CD8-positive, alpha-beta memory T cell (primary cell): ENCODE measurements around the gene NHLRC1. TPM values are rescaled to one million over a fixed set of nuclear protein-coding genes. Genes with fewer than 3 reads are reported as not detected.
A peak's percentile ranks its signal among the peaks of the same experiment; 100 is the strongest.

Experiments
- CTCF ChIA-PET: fragments of 350-600 bp; sonication (Branson Sonifier 250); formaldehyde crosslinking; loops from one replicate; lab custom pipeline; 2021; ENCODE audit warnings: antibody characterized with exemption; lab: Charles Lee
- POLR2A ChIA-PET: fragments of 350-600 bp; sonication (Branson Sonifier 250); formaldehyde crosslinking; loops from one replicate; lab custom pipeline; 2021; ENCODE audit warnings: antibody characterized with exemption; lab: Charles Lee
- DNase-seq, 5 donors: peaks; one replicate each; pipeline versions ENCODE4 v3.0.0 to v3.0.0-alpha.2; 2020 to 2022; ENCODE audit warnings: mixed read lengths in 1 of 5
- H3K27ac ChIP-seq: one replicate; pipeline ENCODE4 v1.7.0; 2013; ENCODE audit warnings: low read depth, mild to moderate bottlenecking, low read length, moderate library complexity
- H3K27me3 ChIP-seq: 2 replicates; pipeline ENCODE4 v1.7.0; 2013; ENCODE audit warnings: low read length, mild to moderate bottlenecking; ENCODE audit not compliant: insufficient read depth, poor library complexity, severe bottlenecking
- H3K36me3 ChIP-seq: 2 replicates; pipeline ENCODE4 v1.7.0; 2013; ENCODE audit warnings: mild to moderate bottlenecking, low read length, moderate library complexity; ENCODE audit not compliant: insufficient read depth
- H3K4me1 ChIP-seq: 2 replicates; pipeline ENCODE4 v1.7.0; 2013; ENCODE audit warnings: mild to moderate bottlenecking, low read length, moderate library complexity; ENCODE audit not compliant: insufficient read depth
- H3K4me3 ChIP-seq: 2 replicates; pipeline ENCODE4 v1.7.0; 2013; ENCODE audit warnings: mild to moderate bottlenecking, low read length
- H3K9me3 ChIP-seq: 2 replicates; pipeline ENCODE4 v1.7.0; 2013; ENCODE audit warnings: mild to moderate bottlenecking, low read length
- H3K27ac Mint-ChIP-seq, 8 donors: one replicate each; pipeline ENCODE4 v1.8.0; 2020 to 2021; ENCODE audit warnings: mixed read lengths in 8 of 8, mild to moderate bottlenecking in 6 of 8, inconsistent platforms in 3 of 8, moderate library complexity in 3 of 8
- H3K27me3 Mint-ChIP-seq, 2 donors: one replicate each; pipeline ENCODE4 v1.8.0; 2020 to 2021; ENCODE audit warnings: mixed read lengths in 2 of 2, mild to moderate bottlenecking in 1 of 2, moderate library complexity in 1 of 2
- H3K36me3 Mint-ChIP-seq, 3 donors: one replicate each; pipeline ENCODE4 v1.8.0; 2020 to 2021; ENCODE audit warnings: mixed read lengths in 3 of 3, inconsistent platforms in 1 of 3, mild to moderate bottlenecking in 1 of 3
- H3K4me1 Mint-ChIP-seq, 3 donors: one replicate each; pipeline ENCODE4 v1.8.0; 2020 to 2021; ENCODE audit warnings: mixed read lengths in 3 of 3, inconsistent platforms in 1 of 3, mild to moderate bottlenecking in 1 of 3
- H3K4me3 Mint-ChIP-seq, 7 donors: one replicate each; pipeline ENCODE4 v1.8.0; 2020 to 2021; ENCODE audit warnings: mixed read lengths in 7 of 7, mild to moderate bottlenecking in 6 of 7, moderate library complexity in 4 of 7, inconsistent platforms in 2 of 7
- H3K9me3 Mint-ChIP-seq, 5 donors: one replicate each; pipeline ENCODE4 v1.8.0; 2020 to 2022; ENCODE audit warnings: mixed read lengths in 5 of 5, mild to moderate bottlenecking in 3 of 5, moderate library complexity in 2 of 5, inconsistent platforms in 1 of 5
- polyA plus RNA-seq: library from polyadenylated mRNA; unstranded; fragments of 300-500 nt; fragmentation: Illumina TruSeq; gene quantifications from one replicate; pipeline ENCODE4 v1.2.3, GENCODE V29; 2021
- total RNA-seq, 2 experiments: library from RNA; stranded (reverse); gene quantifications; one replicate each; pipeline ENCODE4 v1.2.3, GENCODE V29; 2021

NHLRC1 gene
- total RNA-seq: under 1 TPM; 0.24 to 0.29 TPM
- 0.81 TPM for polyA plus RNA-seq

DNA sequence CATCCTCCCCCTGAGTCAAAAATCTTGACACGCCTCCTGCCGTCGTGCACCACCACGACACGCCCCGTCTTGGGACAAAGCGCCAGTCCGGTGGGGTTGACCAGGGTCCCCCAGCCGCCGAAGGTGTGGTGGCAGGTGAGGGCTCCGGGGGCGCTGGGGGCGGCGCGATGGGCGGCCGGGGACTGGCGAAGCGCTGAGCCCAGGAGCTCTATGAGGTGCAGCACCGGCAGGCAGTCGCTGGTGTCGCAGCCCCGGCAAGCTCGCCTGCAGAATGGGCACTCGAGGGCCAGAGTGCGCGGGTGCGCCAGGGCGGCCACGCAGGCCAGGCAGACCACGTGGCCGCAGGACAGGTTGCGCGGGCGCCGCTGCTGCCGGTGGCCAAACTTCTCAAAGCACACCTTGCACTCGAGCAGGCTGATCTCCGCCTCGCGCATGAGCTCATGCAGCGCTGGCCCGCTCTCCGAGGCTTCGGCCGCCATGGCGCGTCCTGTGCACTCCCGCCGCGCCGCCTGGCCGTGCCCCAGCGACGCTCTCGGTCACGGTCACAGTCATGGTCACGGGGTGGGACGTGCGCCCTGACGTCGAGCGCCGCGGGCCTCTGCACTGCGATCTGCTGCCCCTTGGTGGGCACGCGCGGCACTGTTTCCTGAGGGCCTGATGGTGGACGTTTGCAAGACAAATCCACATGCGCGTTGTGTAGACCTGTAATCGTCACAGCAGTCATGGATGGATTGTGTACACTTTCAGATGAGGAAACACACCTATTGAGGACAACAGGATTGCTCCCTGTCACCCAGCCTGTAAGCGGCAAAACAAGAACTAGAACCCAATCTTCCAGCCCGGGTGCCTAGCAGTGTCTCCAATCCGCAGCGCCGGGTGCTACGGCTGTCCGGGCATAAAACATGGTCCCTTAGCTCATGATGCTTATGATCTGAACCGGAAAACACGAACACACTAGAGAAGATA lies at the start of gene NHLRC1:
TSS of gene NHLRC1 (minus strand) at position 550 of the 966 bp plus-strand sequence. CDS start at position 479, 71 bp downstream.
- H3K36me3 Mint-ChIP-seq: peaks cover 1 to 14% (median 1%) of the 10 kb centered on the region in 3 donors
- H3K27ac ChIP-seq: no peak within 1 kb of the TSS
- no peaks in the 10 kb centered on the region for H3K4me1 ChIP-seq
- peak; percentile 42 to 79 (median 59) for DNase-seq
- peaks cover 0 to 3% (median 0%) of the 10 kb centered on the region in 5 donors for H3K9me3 Mint-ChIP-seq
- H3K4me3 ChIP-seq: peak within 1 kb of the TSS; percentile 43
- POLR2A ChIA-PET: interaction anchor here (1.0 kb wide), 1 partner anchor 416 kb away, joined by 3 read pairs; the partner anchor contains the start of gene NUP153
- peak within 1 kb of the TSS in 6 of 8 donors; percentile 15 to 87 (median 44) for H3K27ac Mint-ChIP-seq
- no peaks in the 10 kb centered on the region for H3K36me3 ChIP-seq
- peak within 1 kb of the TSS; percentile 30 to 92 (median 86) for H3K4me3 Mint-ChIP-seq
- CTCF ChIA-PET: interaction anchor here (0.7 to 1.3 kb wide), 2 partner anchors 11 to 29 kb away, joined by 3 to 8 read pairs; no protein-coding TSS in a partner anchor
- H3K27me3 Mint-ChIP-seq: peaks cover 3 to 10% of the 10 kb centered on the region in 2 donors
- H3K27me3 ChIP-seq: no peaks in the 10 kb centered on the region
- peaks cover 6 to 19% (median 14%) of the 10 kb centered on the region in 3 donors for H3K4me1 Mint-ChIP-seq
- H3K9me3 ChIP-seq: no peaks in the 10 kb centered on the region

DNA sequence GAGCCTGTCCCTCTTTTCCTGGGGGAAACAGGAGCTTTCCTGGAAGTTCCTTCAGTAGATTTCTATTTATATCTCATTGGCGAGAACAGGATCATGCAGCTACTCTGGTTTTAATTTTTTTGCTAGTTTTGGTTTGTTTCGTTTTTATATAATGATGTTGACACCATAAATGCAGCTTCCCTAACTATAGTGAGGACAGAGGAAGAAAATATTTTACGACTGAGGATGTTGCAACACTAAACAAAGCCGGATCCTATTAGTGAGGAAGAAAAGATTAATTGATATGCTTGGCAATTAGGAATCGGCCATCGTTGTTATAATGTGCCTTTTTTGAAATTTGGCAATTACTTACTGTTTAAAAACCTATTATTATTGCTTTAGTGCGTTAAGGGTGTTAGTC lies 49.4 kb upstream of the NHLRC1 start:
- H3K27me3 Mint-ChIP-seq: no peaks in the 10 kb centered on the region
- no peak overlapping the region for H3K27ac ChIP-seq
- peaks cover 0 to 6% (median 4%) of the 10 kb centered on the region in 5 donors for H3K9me3 Mint-ChIP-seq
- CTCF ChIA-PET: no interaction called here
- no peaks in the 10 kb centered on the region for H3K27me3 ChIP-seq
- no peaks in the 10 kb centered on the region for H3K36me3 ChIP-seq
- peaks cover 2 to 12% (median 10%) of the 10 kb centered on the region in 3 donors for H3K4me1 Mint-ChIP-seq
- DNase-seq: no peak
- peak overlapping the region in 1 of 8 donors; percentile 6 for H3K27ac Mint-ChIP-seq
- H3K9me3 ChIP-seq: no peaks in the 10 kb centered on the region
- POLR2A ChIA-PET: no interaction called here
- no peak overlapping the region for H3K4me3 ChIP-seq
- no peaks in the 10 kb centered on the region for H3K4me1 ChIP-seq
- peaks cover 31 to 70% (median 36%) of the 10 kb centered on the region in 3 donors for H3K36me3 Mint-ChIP-seq
- no peak overlapping the region for H3K4me3 Mint-ChIP-seq

DNA sequence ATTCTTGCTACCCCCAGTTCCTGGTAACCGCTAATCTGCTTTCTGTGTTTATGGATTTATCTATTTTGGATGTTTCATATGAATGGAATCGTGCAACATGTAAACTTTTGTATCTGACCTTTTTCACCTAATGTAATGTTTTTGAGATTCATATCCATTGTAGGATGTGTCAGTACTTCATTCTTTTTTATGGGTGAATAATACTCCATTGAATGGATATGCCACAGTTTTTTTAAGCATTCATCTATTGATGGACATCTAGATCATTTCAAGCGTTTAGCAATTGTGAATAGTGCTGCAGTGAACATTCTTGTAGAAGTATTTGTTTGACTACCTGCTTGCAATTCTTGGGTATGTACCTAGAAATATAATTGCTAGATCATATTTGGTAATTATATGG lies 45.8 kb upstream of the NHLRC1 start:
- Histone ChIP-seq H3K27ac (no peak overlapping the region), H3K27me3 (no peaks in the 10 kb centered on the region), H3K36me3 (no peaks in the 10 kb centered on the region), H3K4me1 (no peaks in the 10 kb centered on the region), H3K4me3 (no peak overlapping the region), H3K9me3 (no peaks in the 10 kb centered on the region)
- H3K36me3 Mint-ChIP-seq: peaks cover 14 to 62% (median 18%) of the 10 kb centered on the region in 3 donors
- no peak overlapping the region for H3K4me3 Mint-ChIP-seq
- ChIA-PET CTCF (no interaction called here), POLR2A (no interaction called here)
- DNase-seq: no peak
- peaks cover 0 to 6% (median 4%) of the 10 kb centered on the region in 5 donors for H3K9me3 Mint-ChIP-seq
- H3K27ac Mint-ChIP-seq: no peak overlapping the region
- H3K27me3 Mint-ChIP-seq: no peaks in the 10 kb centered on the region
- H3K4me1 Mint-ChIP-seq: no peaks in the 10 kb centered on the region

DNA sequence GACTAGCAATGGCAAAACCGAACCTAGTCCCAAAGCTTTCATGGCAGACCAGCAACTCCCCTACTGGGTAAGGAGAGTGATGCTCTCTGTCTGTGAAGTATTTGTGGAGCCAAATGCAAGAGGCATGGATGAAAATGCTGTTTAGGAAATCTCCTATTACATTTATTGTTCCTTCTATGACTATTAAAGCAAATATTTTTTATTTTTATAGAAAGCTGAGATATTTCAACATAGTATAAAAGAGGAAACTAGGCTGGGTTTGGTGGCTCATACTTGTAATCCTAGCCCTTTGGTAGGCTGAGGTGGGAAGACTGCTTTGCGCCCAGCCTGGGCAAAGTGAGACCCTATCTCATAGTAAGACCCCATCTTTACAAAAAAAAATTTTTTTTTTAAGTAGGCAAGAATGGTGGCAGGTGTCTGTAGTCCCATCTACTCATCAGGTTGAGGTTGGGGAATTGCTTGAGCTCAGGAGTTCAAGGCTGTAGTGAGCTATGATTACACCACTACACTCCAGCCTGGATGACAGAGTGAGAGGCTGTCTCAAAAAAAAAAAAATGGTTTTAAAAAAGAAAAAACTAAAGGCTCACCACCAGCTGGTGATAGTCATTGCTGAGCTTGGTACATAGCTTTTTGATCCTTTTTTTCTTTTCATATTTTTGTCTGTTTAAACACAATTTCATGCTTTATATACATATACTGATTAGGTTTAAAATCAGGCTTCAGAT lies 44.0 kb upstream of the NHLRC1 start:
- H3K4me1 Mint-ChIP-seq: peaks cover 0 to 3% (median 0%) of the 10 kb centered on the region in 3 donors
- no peaks in the 10 kb centered on the region for H3K27me3 Mint-ChIP-seq
- Histone ChIP-seq H3K36me3 (no peaks in the 10 kb centered on the region), H3K27ac (no peak overlapping the region), H3K27me3 (no peaks in the 10 kb centered on the region), H3K4me3 (no peak overlapping the region), H3K9me3 (no peaks in the 10 kb centered on the region), H3K4me1 (no peaks in the 10 kb centered on the region)
- peaks cover 0 to 6% (median 4%) of the 10 kb centered on the region in 5 donors for H3K9me3 Mint-ChIP-seq
- H3K36me3 Mint-ChIP-seq: peaks cover 16 to 70% (median 27%) of the 10 kb centered on the region in 3 donors
- no peak overlapping the region for H3K27ac Mint-ChIP-seq
- CTCF ChIA-PET: no interaction called here
- no peak overlapping the region for H3K4me3 Mint-ChIP-seq
- POLR2A ChIA-PET: no interaction called here
- DNase-seq: no peak

DNA sequence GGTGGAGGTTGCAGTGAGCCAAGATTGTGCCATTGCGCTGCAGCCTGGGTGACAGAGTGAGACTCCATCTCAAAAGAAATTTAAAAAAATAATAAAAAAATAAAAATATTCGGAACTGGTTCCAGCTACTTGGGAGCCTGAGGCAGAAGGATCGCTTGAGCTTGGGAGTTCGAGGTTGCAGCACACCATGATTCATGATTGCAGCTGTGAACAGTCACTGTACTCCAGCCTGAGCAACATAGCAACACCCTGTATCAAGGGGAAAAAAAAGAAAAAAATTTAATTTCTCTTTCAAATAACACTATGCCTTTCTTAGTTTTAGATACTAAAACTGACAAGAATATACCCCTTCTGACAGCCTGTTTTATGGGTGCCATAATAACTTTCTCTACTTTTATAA lies 43.3 kb upstream of the NHLRC1 start:
- ChIA-PET CTCF (no interaction called here), POLR2A (no interaction called here)
- H3K4me1 ChIP-seq: no peaks in the 10 kb centered on the region
- Mint-ChIP-seq H3K36me3 (peaks cover 19 to 72% (median 32%) of the 10 kb centered on the region in 3 donors), H3K27me3 (no peaks in the 10 kb centered on the region), H3K4me1 (peaks cover 0 to 5% (median 4%) of the 10 kb centered on the region in 3 donors), H3K27ac (no peak overlapping the region), H3K9me3 (peaks cover 0 to 6% (median 4%) of the 10 kb centered on the region in 5 donors), H3K4me3 (no peak overlapping the region)
- no peak overlapping the region for H3K27ac ChIP-seq
- H3K9me3 ChIP-seq: no peaks in the 10 kb centered on the region
- H3K27me3 ChIP-seq: no peaks in the 10 kb centered on the region
- DNase-seq: no peak
- no peak overlapping the region for H3K4me3 ChIP-seq
- peaks cover 7% of the 10 kb centered on the region for H3K36me3 ChIP-seq

DNA sequence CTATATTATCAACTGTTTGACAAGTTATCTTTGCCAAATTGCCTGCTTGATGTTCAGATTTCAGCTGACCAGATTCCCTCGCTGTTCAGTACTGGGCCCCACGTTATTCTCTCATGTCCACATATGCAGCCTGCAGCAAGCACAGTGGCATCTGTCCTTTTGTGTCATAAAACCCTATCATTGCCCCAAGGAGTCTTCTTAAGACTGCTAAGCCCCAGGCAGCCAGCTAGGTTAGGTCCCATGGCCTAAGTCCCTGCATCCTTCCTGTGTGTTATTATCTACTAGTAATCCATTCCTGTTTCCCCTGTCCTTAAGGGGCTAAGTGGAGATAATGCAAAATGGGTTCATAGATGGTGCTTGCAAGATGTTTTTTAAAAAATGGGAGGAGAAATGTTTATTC lies 39.9 kb upstream of the NHLRC1 start:
- Mint-ChIP-seq H3K4me1 (peaks cover 5 to 12% (median 5%) of the 10 kb centered on the region in 3 donors), H3K9me3 (no peaks in the 10 kb centered on the region), H3K27me3 (no peaks in the 10 kb centered on the region), H3K4me3 (no peak overlapping the region), H3K27ac (peak overlapping the region in 2 of 8 donors; percentile 46 to 84), H3K36me3 (peaks cover 13 to 58% (median 26%) of the 10 kb centered on the region in 3 donors)
- Histone ChIP-seq H3K36me3 (peaks cover 11% of the 10 kb centered on the region), H3K4me3 (no peak overlapping the region), H3K4me1 (no peaks in the 10 kb centered on the region), H3K27me3 (no peaks in the 10 kb centered on the region), H3K27ac (no peak overlapping the region), H3K9me3 (no peaks in the 10 kb centered on the region)
- CTCF ChIA-PET: no interaction called here
- DNase-seq: no peak
- POLR2A ChIA-PET: no interaction called here

DNA sequence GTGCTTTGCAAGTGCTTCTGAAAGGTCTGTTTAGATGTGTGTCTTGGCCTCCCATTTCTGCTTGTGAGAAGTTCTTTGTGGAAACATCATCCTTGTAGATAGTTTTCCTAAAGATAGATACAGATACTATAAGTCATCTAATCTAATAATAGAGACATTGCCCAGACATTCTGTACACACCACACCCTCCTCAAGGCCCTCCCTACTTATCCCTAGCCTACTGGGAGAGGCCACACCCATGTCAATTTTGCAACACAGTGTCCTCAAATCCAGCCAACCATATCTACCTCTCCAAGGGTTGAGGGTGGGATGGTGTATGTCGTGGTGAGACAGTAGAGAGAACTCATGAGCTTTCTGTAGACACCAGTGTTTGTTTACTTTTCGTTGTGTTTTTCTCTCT lies 39.0 kb upstream of the NHLRC1 start:
- H3K4me1 ChIP-seq: peaks cover 1% of the 10 kb centered on the region
- H3K4me3 Mint-ChIP-seq: no peak overlapping the region
- H3K27ac Mint-ChIP-seq: peak overlapping the region in 3 of 8 donors; percentile 8 to 42 (median 27)
- no peaks in the 10 kb centered on the region for H3K9me3 Mint-ChIP-seq
- no peaks in the 10 kb centered on the region for H3K27me3 Mint-ChIP-seq
- H3K36me3 Mint-ChIP-seq: peaks cover 13 to 54% (median 26%) of the 10 kb centered on the region in 3 donors
- ChIA-PET POLR2A (no interaction called here), CTCF (no interaction called here)
- H3K4me3 ChIP-seq: no peak overlapping the region
- peaks cover 11% of the 10 kb centered on the region for H3K36me3 ChIP-seq
- no peaks in the 10 kb centered on the region for H3K9me3 ChIP-seq
- H3K4me1 Mint-ChIP-seq: peaks cover 5 to 14% (median 6%) of the 10 kb centered on the region in 3 donors
- no peak for DNase-seq
- H3K27ac ChIP-seq: no peak overlapping the region
- H3K27me3 ChIP-seq: no peaks in the 10 kb centered on the region
